Sigmoid colon (tissue), 4 donors: ENCODE results near the gene MPZ.

Experiments
- CTCF ChIP-seq, 4 experiments: fragments of 450-650 bp in 3 of 4; fragments of 200-600 bp in 1 of 4; IDR thresholded peaks; one replicate each; pipeline ENCODE4 v1.5.1; 2016 to 2019; ENCODE audit warnings: antibody characterized with exemption in 4 of 4, mild to moderate bottlenecking in 3 of 4, moderate library complexity in 2 of 4
- POLR2A ChIP-seq, 2 donors: fragments of 450-650 bp; IDR thresholded peaks; one replicate each; pipeline ENCODE4 v1.6.1; 2016; ENCODE audit warnings: antibody characterized with exemption in 2 of 2, mild to moderate bottlenecking in 2 of 2, moderate library complexity in 2 of 2
- POLR2AphosphoS5 ChIP-seq, 4 donors: sonication (generic); formaldehyde crosslinking; IDR thresholded peaks; one replicate each; pipeline ENCODE4 v1.6.1; 2017; ENCODE audit warnings: antibody characterized with exemption in 4 of 4

- no peak for TF ChIP-seq CTCF (IDR thresholded peaks at IDR 0.05)
- TF ChIP-seq POLR2A (IDR thresholded peaks at IDR 0.05) = no peak
- TF ChIP-seq POLR2AphosphoS5 (IDR thresholded peaks at IDR 0.05) = no peak
These were observed 48.2 kb downstream of the MPZ start for GRCh38 chr1:161261261-161262235.
